Gastroesophageal sphincter (tissue), 3 donors: ENCODE results near the gene RBBP9.

ENCODE experiments used
- CTCF ChIP-seq, 4 experiments: fragments of 200-600 bp in 2 of 4; fragments of 450-650 bp in 2 of 4; sonication (generic) in 1 of 4; IDR thresholded peaks; one replicate each; pipeline ENCODE4 v1.5.1; 2017 to 2019; ENCODE audit warnings: antibody characterized with exemption in 4 of 4, mild to moderate bottlenecking in 2 of 4, moderate library complexity in 2 of 4
- POLR2A ChIP-seq, 2 donors: fragments of 450-650 bp; IDR thresholded peaks; one replicate each; pipeline ENCODE4 v1.6.1; 2017; ENCODE audit warnings: antibody characterized with exemption in 2 of 2, mild to moderate bottlenecking in 2 of 2, moderate library complexity in 1 of 2

- TF ChIP-seq POLR2A (IDR thresholded peaks at IDR 0.05) = no peak
- TF ChIP-seq CTCF (IDR thresholded peaks at IDR 0.05) = no peak
Measured at GRCh38 chr20:18465536-18466200, 31.4 kb downstream of the RBBP9 start.
